H9 (cell line): ENCODE measurements around the gene SIX5. TPM values are rescaled to one million over a fixed set of nuclear protein-coding genes. Genes with fewer than 3 reads are reported as not detected.

Experiments used
- DNase-seq: peaks from one replicate; pipeline ENCODE4 v3.0.0-alpha.2; 2017
- H2AFZ ChIP-seq: one replicate; pipeline ENCODE4 v1.6.1; 2013; ENCODE audit warnings: mild to moderate bottlenecking, low read length, control low read depth, moderate library complexity
- H2AK5ac ChIP-seq: 2 replicates; pipeline ENCODE4 v1.6.1; 2013; ENCODE audit warnings: low read length, control low read depth, mixed read lengths; ENCODE audit not compliant: insufficient read length
- H2BK120ac ChIP-seq: one replicate; pipeline ENCODE4 v1.6.1; 2013; ENCODE audit warnings: low read depth, mild to moderate bottlenecking, low read length, control low read depth, inconsistent platforms; ENCODE audit not compliant: poor library complexity, severe bottlenecking
- H2BK12ac ChIP-seq: 2 replicates; pipeline ENCODE4 v1.6.1; 2013; ENCODE audit warnings: low read length, control low read depth, mixed read lengths, low read depth; ENCODE audit not compliant: insufficient read length
- H2BK15ac ChIP-seq: 2 replicates; pipeline ENCODE4 v1.6.1; 2013; ENCODE audit warnings: low read depth, low read length, control low read depth
- H2BK20ac ChIP-seq: one replicate; pipeline ENCODE4 v1.6.1; 2013; ENCODE audit warnings: low read depth, mild to moderate bottlenecking, low read length, control low read depth, inconsistent platforms; ENCODE audit not compliant: poor library complexity, severe bottlenecking
- H2BK5ac ChIP-seq: 2 replicates; pipeline ENCODE4 v1.6.1; 2013; ENCODE audit warnings: low read length, control low read depth, mixed read lengths; ENCODE audit not compliant: insufficient read length
- H3K14ac ChIP-seq: 2 replicates; pipeline ENCODE4 v1.6.1; 2013; ENCODE audit warnings: low read length, control low read depth; ENCODE audit not compliant: insufficient read depth
- H3K18ac ChIP-seq: 2 replicates; pipeline ENCODE4 v1.6.1; 2013; ENCODE audit warnings: low read depth, mild to moderate bottlenecking, mixed read lengths, low read length, control low read depth; ENCODE audit not compliant: insufficient read length
- H3K23ac ChIP-seq: 2 replicates; pipeline ENCODE4 v1.6.1; 2013; ENCODE audit warnings: low read length, control low read depth, mixed read lengths, low read depth; ENCODE audit not compliant: insufficient read length
- H3K23me2 ChIP-seq: 2 replicates; pipeline ENCODE4 v1.6.1; 2013; ENCODE audit warnings: low read depth, mild to moderate bottlenecking, mixed read lengths, low read length, control low read depth; ENCODE audit not compliant: insufficient read length, poor library complexity, severe bottlenecking
- H3K27ac ChIP-seq: 2 replicates; pipeline ENCODE4 v1.5.1; 2013; ENCODE audit warnings: low read length, control low read depth, mixed read lengths, low read depth; ENCODE audit not compliant: insufficient read length
- H3K27me3 ChIP-seq: 2 replicates; pipeline ENCODE4 v1.6.1; 2013; ENCODE audit warnings: low read length, control low read depth, inconsistent platforms; ENCODE audit not compliant: insufficient read depth
- H3K4ac ChIP-seq: 2 replicates; pipeline ENCODE4 v1.6.1; 2013; ENCODE audit warnings: low read depth, mild to moderate bottlenecking, control low read depth, inconsistent platforms, low read length, moderate library complexity
- H3K4me1 ChIP-seq: 2 replicates; pipeline ENCODE4 v1.6.1; 2013; ENCODE audit warnings: low read length, control low read depth, inconsistent platforms; ENCODE audit not compliant: insufficient read depth
- H3K4me2 ChIP-seq: 2 replicates; pipeline ENCODE4 v1.6.1; 2013; ENCODE audit warnings: low read length, control low read depth, mixed read lengths; ENCODE audit not compliant: insufficient read length, insufficient read depth
- H3K56ac ChIP-seq: 2 replicates; pipeline ENCODE4 v1.6.1; 2013; ENCODE audit warnings: low read depth, mild to moderate bottlenecking, mixed read lengths, low read length, control low read depth; ENCODE audit not compliant: insufficient read length
- H3K79me1 ChIP-seq: 2 replicates; pipeline ENCODE4 v1.6.1; 2013; ENCODE audit warnings: low read depth, mild to moderate bottlenecking, moderate library complexity, low read length, control low read depth, inconsistent platforms; ENCODE audit not compliant: insufficient read depth, poor library complexity, severe bottlenecking
- H3K79me2 ChIP-seq: 2 replicates; pipeline ENCODE4 v1.6.1; 2013; ENCODE audit warnings: low read length, control low read depth, inconsistent platforms; ENCODE audit not compliant: insufficient read depth
- H3K9ac ChIP-seq: 2 replicates; pipeline ENCODE4 v1.6.1; 2013; ENCODE audit warnings: low read length, control low read depth, mixed read lengths; ENCODE audit not compliant: insufficient read length; ENCODE audit errors: extremely low read depth
- H3K9me3 ChIP-seq: one replicate; pipeline ENCODE4 v1.6.1; 2013; ENCODE audit warnings: low read depth, low read length, inconsistent platforms; ENCODE audit not compliant: control insufficient read depth
- H3T11ph ChIP-seq: one replicate; pipeline ENCODE4 v1.6.1; 2013; ENCODE audit warnings: mild to moderate bottlenecking, low read length, control low read depth, inconsistent platforms
- H4K20me1 ChIP-seq: one replicate; pipeline ENCODE4 v1.6.1; 2013; ENCODE audit not compliant: control insufficient read depth, insufficient read length, insufficient read depth
- H4K5ac ChIP-seq: 2 replicates; pipeline ENCODE4 v1.6.1; 2013; ENCODE audit warnings: low read depth, mild to moderate bottlenecking, mixed read lengths, low read length, control low read depth; ENCODE audit not compliant: insufficient read length
- H4K8ac ChIP-seq: replicated peaks from 2 replicates; pipeline ENCODE4 v1.6.1; 2013; ENCODE audit warnings: low read length, control low read depth, mixed read lengths, low read depth; ENCODE audit not compliant: insufficient read length
- H4K91ac ChIP-seq: 2 replicates; pipeline ENCODE4 v1.6.1; 2013; ENCODE audit warnings: low read depth, mild to moderate bottlenecking, moderate library complexity, mixed read lengths, low read length, control low read depth; ENCODE audit not compliant: insufficient read length
- H3K27ac Mint-ChIP-seq, 3 experiments: 2 replicates in 2 of 3; 3 replicates in 1 of 3; pipeline ENCODE4 v1.8.0; 2020 to 2021; ENCODE audit warnings: mixed read lengths in 3 of 3, mild to moderate bottlenecking in 1 of 3, moderate library complexity in 1 of 3
- H3K27me3 Mint-ChIP-seq: 2 replicates; pipeline ENCODE4 v1.8.0; 2021; ENCODE audit warnings: low read depth, mild to moderate bottlenecking, moderate library complexity, mixed read lengths
- H3K36me3 Mint-ChIP-seq, 3 experiments: 2 replicates in 2 of 3; 3 replicates in 1 of 3; pipeline ENCODE4 v1.8.0; 2020 to 2021; ENCODE audit warnings: low read depth in 3 of 3, mixed read lengths in 3 of 3; ENCODE audit not compliant: insufficient read depth in 1 of 3
- H3K4me1 Mint-ChIP-seq, 2 experiments: 2 replicates each; pipeline ENCODE4 v1.8.0; 2020; ENCODE audit warnings: mixed read lengths in 2 of 2
- H3K4me3 Mint-ChIP-seq, 2 experiments: 2 replicates in 1 of 2; 3 replicates in 1 of 2; pipeline ENCODE4 v1.8.0; 2020 to 2021; ENCODE audit warnings: mild to moderate bottlenecking in 2 of 2, mixed read lengths in 2 of 2, moderate library complexity in 1 of 2
- H3K9me3 Mint-ChIP-seq, 2 experiments: 2 replicates in 1 of 2; 3 replicates in 1 of 2; pipeline ENCODE4 v1.8.0; 2020; ENCODE audit warnings: mild to moderate bottlenecking in 2 of 2, mixed read lengths in 2 of 2, moderate library complexity in 1 of 2
- CTCF ChIP-seq: fragments of 200-600 bp; sonication (generic); conservative IDR thresholded peaks from 3 replicates; pipeline ENCODE4 v1.8.0; 2021; ENCODE audit warnings: antibody characterized with exemption, mild to moderate bottlenecking
- WGBS: extraction: QIAGEN DNeasy Blood & Tissue Kit; methylation state at CpG from one replicate; pipeline ENCODE4 v1.1.7; 2013; ENCODE audit warnings: missing lambda C conversion rate, low lambda C conversion rate, mixed read lengths; ENCODE audit not compliant: insufficient read length; ENCODE audit errors: extremely low coverage; 5-methylcytosine and 5-hydroxymethylcytosine counted together
- total RNA-seq: library from RNA; stranded (reverse); gene quantifications from 2 replicates; pipeline ENCODE4 v1.2.1, GENCODE V29; 2021

The SIX5 gene
- total RNA-seq, 1 experiment from 2014 or later = 41.7 TPM

DNA sequence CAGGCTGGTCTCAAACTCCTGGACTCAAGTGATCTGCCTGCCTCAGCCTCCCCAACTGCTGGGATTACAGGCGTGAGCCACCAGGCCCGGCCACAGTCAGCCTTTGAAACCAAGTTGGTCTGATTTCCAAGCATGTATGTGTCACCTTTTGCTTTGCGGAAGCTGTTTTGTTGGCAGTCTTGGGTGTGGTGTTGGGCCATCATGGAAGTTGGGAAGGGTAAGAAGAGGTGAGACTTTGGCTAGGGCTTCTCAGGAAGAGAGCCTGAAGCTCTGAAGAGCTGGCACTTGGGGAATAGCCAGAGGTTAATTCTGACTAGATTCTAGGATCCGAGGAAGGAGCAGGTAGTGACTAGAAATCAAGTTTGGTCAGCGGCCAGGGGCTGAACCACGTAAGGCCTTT lies 43.2 kb upstream of the SIX5 start:
- no peak overlapping the region for H4K8ac ChIP-seq
- no peak overlapping the region for H2AFZ ChIP-seq
- H3K18ac ChIP-seq = no peak overlapping the region
- no peak for DNase-seq
- peaks cover 13% of the 10 kb centered on the region for H3K23me2 ChIP-seq
- Mint-ChIP-seq H3K36me3 (peaks cover 1 to 6% (median 5%) of the 10 kb centered on the region in 3 experiments; a peak in 3 of 7 replicates), H3K27ac (no peak overlapping the region), H3K27me3 (peaks cover 11% of the 10 kb centered on the region), H3K4me1 (peaks cover 14 to 20% of the 10 kb centered on the region in 2 experiments), H3K9me3 (no peaks in the 10 kb centered on the region), H3K4me3 (peak overlapping the region in 1 of 2 experiments; percentile 38; a peak in 3 of 5 replicates)
- H3K4ac ChIP-seq = no peak overlapping the region
- no peaks in the 10 kb centered on the region for H3K79me1 ChIP-seq
- no peak overlapping the region for H3K56ac ChIP-seq
- no peak overlapping the region for H3K9ac ChIP-seq
- H3K9me3 ChIP-seq = no peaks in the 10 kb centered on the region
- no CpG with 5 or more reads among the region's 6 CpGs for WGBS
- H3K79me2 ChIP-seq = no peaks in the 10 kb centered on the region
- H3T11ph ChIP-seq = no peak overlapping the region
- H3K23ac ChIP-seq = no peak overlapping the region
- H2BK5ac ChIP-seq = no peak overlapping the region
- H3K4me2 ChIP-seq = no peak overlapping the region
- no peak overlapping the region for H2AK5ac ChIP-seq
- H4K91ac ChIP-seq = no peak overlapping the region
- no peak overlapping the region for H4K5ac ChIP-seq
- no peak for TF ChIP-seq CTCF
- no peak overlapping the region for H3K27ac ChIP-seq
- no peak overlapping the region for H2BK20ac ChIP-seq
- no peaks in the 10 kb centered on the region for H3K4me1 ChIP-seq
- H3K27me3 ChIP-seq = no peaks in the 10 kb centered on the region
- H4K20me1 ChIP-seq = no peaks in the 10 kb centered on the region
- no peak overlapping the region for H2BK15ac ChIP-seq
- H3K14ac ChIP-seq = no peak overlapping the region
- no peak overlapping the region for H2BK12ac ChIP-seq
- no peak overlapping the region for H2BK120ac ChIP-seq
